Fibroblast of peridontal ligament (primary cell): ENCODE data around the gene DNM2.
A peak's percentile ranks its signal among the peaks of the same experiment; 100 is the strongest.

Source experiments
- DNase-seq: peaks from one replicate; pipeline ENCODE4 v3.0.0-alpha.2; 2010; ENCODE audit errors: extremely low read depth

The DNM2 gene

DNA sequence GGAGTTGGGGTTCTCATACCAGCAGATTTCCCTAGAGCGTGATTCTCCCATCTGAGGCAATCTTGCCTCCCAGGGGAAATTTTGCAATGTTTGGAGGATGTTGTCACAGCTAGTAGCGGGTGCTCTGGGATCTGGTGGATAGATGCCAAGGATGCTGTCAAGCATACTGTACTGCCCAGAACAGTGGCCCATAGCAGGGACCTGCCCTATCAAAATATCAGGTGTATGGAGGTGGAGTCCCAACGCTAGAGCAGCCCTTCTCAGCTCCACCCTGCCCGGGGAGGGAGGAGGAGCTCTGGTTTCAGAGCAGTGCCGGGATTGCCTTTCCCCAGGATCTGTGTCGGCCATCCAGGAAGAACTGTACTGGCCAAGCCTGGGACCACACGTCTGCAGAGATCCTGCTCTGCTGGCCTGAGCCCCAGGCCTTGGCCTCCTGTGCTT is 27.5 kb upstream of the DNM2 start:
- peak; percentile 44 for DNase-seq

DNA sequence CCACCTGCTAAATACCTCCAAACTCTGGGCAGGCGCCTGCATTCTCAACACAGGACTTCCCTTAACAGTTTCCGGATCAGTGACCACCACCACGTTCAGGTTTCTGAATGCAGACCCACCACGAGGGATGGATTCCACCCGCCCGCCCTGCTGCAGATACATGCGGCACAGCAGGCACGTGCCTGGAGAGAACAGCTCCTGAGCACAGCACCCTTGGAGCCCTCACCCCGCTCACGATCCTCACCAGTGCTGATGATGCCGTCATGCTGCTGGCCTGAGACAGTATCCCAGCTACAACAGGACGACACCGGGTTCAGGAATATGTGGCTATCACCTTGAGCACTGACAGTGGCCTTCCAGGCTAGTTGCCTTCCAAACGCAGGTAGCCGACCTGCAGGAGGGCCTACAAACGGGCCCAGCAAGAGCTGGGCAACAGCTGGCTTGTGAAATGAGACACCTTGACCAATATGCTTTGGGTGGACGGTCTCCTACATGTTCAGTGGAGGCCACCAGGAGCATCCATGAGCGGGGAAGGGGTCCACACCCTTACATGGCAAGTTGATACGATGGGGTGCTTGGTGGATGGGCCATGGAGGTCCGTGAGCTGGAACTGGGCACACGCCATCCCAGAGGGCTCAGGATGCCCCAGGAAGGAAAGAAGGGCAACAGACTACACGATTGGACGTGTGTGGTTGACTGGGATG is 26.5 kb upstream of the DNM2 start:
- DNase-seq = no peak

DNA sequence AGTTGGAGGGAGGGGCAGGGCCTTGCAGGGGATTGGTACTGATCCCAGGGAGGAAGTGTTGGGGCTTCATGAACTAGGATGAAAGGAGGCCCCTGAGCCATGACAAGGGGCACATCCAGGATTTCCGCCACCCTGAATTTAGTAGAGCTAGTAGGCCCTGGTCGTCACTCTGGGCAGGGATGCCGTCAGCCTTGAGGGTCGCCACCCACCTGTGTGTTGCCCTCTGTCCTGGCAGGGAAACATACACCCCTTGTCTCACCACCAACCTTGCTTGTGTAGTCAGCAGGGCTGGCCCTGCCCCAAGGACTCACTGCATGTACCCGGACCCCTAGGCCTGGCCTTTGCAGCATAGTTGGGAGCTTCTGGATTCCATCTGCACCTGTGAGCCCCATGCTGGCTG is 26.0 kb upstream of the DNM2 start:
- no peak for DNase-seq

DNA sequence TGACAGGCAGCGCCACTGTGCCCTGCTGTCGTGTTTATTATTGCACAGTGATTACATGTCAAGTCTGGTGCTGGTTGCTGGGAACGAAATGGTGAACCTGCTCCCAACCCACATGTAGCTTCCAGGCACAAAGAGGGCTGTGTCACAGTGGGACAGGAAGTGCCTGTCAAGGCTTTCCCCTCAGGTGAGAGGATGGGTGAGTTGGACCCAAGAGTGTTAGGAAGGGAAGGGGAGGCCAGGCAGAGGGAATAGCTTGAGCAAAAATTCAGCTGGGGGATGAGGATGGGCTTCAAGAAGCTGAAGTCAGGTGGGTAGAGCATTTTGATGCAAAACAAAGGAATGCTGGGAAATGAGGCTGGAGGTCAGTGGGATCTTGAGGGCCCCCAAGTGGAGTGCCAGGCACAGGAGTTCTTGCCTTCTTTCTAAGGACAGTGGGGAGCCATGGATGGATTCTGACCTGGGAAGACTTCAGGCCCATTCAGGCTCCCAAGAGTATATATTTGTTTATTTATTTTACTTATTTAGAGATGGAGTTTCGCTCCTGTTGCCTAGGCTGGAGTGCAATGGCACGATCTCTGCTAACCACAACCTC is 25.1 kb upstream of the DNM2 start:
- DNase-seq = no peak

DNA sequence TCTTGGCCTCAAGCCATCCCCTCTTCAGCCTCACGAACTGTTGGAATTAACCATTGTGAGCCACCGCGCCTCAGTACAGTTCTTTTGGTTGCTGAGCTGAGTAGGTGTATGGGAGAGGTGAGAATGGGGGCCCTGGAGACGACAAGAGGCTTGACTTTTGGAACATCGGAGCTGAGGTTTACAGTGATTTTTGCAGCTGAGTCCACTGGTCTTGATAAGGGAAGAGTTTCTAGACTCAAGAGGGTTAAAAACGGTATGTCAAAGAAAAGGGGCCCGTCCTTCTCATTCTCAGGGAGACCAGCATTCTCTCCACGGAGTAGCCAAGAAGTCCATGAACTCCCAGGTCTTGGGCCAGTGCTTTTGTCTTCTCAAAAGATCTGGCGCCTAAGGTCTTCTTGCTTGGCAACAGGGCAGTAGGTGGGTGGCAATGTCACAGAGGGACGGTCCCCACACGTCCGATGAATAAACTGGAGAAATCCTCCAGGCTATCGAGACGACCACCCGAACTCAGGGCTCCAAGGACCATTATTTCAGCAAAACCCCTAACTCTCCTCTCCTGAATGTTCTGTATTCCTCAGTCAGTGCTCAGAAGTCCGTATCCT is 23.1 kb upstream of the DNM2 start:
- no peak for DNase-seq

DNA sequence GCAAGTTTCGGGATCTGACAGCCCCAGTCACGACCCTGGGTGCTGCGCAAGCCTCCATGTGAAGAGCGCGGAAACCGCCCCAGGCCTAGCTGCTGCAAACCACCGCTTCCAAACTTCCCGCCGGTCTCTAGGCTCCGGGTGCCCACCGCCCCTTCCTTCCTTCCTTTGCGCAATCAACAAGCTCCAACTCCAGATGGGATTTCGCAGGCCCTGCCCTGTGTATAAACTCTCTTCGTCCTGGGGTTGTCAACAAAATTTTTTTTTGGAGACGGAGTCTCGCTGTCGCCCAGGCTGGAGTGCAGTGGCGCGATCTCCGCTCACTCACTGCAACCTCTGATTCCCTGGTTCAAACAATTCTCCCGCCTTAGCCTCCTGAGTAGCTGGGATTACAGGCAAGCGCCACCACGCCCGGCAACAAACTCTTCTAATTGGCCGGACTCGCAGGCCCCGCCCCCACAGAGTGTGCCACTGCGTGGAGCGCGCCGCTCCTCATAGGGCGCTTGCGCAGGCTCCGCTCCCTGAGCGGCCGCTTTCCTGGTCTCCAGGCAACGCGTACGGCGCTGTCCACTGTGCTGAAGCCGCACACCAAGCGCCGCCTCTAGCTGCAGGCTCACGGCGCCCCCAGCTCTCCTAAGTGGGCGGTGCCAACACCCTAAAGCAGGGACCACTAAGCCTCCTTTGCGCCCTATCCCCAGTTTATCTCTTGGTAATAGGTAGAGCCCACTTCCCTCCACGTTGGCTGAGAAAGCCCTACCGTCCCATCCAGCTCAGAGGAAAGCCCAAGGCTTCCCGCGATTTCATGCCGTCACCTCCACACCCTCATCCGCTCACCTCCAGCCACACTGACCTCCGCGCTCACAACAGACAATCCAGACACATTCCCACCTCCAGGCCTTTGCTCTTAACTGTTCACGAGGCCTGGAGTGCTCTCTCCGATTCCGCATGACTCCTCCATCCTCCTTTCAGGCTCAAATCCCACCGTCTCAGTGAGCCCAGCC is 22.2 kb upstream of the DNM2 start:
- DNase-seq = peak; percentile 90

DNA sequence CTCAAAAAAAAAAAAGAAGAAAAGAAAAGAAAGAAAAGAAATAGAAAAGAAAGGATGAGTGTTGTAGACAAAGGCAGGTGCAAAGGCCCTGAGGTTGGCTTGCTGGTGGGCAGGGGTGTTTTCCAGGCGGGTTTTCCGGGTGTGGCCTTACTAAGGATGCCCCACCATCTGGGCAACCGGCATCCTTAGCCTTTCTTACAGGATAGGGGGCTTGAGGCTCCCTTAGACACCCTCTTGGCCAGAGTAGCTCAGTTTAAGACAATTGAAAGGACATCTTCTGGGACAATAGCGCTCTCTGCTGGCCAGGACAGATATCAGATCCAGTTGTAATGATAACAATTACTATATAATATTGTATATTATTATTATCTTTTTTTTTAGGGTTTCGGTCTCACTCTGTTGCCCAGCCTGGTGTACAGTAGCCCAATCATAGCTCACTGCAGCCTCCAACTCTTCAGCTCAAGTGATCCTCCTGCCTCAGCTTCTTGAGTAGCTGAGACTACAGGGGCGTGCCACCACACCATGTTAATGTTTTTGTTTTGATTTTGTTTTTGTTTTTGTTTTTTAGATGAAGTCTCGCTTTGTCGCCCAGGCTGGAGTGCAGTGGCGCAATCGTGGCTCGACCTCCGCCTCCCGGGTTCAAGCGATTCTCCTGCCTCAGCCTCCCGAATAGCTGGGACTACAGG is 18.1 kb upstream of the DNM2 start:
- DNase-seq = peak; percentile 66

DNA sequence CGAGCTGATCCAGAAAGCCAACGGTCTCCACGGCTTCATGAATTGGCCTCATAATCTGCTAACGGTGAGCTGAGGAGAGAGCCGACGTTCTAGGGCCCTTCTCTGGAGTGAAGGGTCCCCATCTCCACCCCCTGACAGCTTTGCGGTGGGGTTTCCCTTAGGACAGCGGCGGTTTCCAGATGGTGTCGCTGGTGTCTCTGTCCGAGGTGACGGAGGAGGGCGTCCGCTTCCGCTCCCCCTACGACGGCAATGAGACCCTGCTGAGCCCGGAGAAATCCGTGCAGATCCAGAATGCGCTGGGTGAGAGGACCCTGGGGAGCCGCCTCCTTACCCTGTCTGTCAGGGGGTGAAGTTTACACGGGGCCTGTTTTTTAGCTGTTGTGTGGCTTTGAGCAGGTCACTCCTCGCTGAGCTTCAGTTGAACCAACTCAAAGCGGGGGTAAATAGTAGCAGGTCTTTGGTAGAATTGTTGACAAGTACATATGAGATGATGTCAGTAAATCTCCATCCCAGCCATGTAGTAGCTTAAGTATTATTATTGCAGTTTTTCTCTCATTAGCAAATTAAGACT is 15.8 kb upstream of the DNM2 start:
- DNase-seq = no peak

DNA sequence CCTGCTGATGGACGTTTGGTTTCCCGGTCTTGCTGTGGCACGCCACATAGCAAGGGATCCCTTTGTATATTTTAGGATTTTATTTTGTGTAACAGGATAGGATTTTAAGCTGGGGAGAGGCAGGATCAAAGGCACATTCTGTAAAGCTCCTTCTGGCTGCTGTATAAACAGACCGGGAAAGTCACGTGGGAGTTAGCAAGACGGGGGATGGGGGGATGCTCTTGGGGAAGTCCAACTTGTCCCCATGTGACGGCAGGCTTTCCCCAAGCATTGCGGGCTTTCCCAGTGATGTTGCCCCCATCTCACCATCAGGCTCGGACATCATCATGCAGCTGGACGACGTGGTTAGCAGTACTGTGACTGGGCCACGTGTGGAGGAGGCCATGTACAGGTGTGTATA is 10.9 kb upstream of the DNM2 start:
- DNase-seq = no peak

DNA sequence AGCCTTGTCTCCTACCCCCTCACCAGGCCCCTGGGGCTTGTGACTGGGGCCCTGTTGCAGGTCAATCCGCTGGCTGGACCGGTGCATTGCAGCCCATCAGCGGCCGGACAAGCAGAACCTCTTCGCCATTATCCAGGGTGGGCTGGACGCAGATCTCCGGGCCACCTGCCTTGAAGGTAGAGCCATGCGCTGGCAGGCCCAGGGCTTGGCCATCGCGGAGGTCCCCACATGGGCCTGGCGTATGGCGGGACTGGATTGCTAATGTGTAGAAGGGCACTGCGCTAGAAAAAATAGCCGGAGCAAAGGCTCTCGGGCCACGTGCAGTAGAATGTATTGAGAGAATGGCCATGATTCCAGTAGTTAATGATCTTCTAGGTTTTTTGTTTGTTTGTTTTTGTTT is 10.4 kb upstream of the DNM2 start:
- no peak for DNase-seq

DNA sequence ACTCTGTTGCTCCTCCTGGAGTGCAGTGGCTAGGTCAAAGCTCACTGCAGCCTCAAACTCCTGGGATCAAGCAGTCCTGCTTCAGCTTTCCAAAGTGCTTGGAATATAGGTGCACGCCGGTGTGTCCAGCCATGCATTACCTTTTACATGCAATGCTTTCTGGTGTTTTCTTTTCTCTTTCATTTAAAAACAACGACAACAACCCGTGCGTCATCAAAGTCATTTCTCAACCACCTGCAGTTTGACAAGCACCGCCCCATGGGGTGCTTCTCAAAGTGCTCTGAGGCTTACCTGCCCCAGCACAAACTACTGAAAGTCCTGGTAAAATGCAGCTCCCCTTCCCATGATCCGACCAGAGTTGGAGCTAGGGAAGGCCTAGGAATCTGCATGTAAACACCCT is 9.6 kb upstream of the DNM2 start:
- DNase-seq = no peak

DNA sequence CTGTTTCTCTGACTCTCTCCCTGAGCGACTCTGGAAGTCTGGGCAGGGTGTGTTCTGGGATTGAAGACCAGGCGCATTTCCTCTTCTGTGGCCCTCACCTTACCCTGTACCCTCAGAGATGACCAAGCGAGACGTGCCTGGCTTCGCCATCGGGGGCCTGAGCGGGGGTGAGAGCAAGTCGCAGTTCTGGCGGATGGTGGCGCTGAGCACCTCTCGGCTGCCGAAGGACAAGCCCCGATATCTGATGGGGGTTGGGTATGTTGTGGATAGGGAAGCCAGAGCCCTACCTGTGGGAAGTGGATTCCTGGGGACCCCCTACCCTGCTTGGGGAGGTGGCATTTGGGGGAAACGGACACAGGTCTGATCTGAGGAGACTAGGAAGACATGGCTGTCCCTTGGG is 5.8 kb upstream of the DNM2 start:
- DNase-seq = no peak

DNA sequence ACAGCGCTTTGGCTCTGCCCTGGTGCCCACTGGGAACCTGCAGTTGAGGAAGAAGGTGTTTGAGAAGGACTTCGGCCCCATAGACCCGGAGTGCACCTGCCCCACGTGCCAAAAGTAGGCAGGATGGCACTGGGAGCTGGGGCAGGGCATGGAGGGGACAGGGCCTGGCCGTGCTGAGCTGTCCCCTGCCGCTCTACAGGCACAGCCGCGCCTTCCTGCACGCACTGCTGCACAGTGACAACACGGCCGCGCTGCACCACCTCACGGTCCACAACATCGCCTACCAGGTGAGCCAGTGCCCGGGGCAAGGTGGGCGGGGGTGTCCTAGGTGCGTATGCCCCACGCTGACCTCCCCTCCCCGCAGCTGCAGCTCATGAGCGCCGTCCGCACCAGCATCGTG is 5.1 kb upstream of the DNM2 start:
- no peak for DNase-seq

DNA sequence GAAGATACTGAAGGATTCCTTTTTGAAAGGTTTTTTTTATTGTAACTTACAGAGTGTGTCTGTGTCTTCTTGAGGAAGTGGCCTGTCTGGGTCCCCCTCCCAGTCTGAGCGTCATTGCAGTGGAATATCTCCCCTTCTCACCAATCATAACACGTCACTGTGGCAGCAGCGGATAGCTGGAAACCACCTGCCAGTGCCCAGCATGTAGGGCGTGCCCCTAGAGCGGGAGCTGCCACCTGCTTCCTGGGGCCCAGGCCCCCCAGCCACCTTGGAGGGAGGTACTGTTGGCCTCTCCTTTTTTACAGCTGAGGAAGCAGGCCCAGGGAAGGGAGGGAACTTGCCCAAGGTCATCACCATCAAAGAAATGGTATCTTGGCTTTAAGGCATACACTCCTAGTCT is 4.6 kb upstream of the DNM2 start:
- no peak for DNase-seq

DNA sequence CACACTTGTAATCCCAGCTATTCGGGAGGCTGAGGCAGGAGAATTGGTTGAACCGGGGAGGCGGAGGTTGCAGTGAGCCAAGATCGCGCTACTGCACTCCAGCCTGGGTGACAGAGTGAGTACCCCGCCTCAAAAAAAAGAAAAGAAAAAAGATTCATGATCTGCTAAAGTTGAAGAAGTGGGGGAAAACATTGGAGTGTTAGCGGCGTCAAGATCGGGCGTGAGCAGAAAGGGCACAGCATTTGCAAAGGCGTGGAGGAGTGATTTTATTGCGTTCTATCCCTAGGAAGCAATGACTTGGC is 874 bp upstream of the DNM2 start:
- no peak for DNase-seq

DNA sequence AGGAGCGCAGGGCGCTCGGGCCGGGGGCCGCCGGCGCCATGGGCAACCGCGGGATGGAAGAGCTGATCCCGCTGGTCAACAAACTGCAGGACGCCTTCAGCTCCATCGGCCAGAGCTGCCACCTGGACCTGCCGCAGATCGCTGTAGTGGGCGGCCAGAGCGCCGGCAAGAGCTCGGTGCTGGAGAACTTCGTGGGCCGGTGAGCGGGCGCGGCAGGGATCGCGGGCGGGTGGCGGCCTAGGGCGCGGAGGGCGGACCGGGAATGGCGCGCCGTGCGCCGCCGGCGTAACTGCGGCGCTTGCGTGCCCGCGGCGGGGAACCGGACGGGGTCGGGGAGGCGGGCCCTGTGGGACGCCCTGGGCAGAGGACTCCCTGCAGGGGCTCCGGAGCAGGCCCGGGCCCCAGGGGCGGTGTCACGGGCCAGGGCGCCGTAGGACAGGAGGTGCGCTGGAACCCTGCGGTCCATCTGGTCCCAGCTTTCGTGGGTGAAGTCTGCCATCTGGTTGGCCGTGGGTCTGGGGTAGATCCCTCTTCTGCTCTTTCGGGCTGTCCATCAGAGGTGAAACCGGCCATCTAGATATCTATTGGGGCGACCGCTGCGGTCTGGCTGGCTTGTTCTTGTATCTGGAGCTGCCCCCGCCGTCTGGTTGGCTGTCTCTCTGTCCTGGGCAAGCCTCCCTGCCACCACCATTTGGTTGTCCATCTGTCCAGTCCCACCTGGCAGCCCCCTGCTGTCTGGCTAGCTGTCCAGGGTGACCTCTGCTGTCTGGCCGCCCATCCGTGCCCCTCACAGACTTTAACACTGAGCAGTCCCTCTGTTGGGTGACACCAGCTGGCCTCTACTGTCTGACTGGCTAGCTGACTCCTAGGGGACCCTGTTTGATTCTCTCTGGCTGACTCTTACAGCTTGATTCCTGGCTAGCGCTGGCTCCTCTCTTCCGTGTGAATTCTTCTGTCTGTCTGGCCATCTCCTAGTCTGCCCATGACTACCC is 622 bp downstream of the DNM2 start:
- no peak for DNase-seq

DNA sequence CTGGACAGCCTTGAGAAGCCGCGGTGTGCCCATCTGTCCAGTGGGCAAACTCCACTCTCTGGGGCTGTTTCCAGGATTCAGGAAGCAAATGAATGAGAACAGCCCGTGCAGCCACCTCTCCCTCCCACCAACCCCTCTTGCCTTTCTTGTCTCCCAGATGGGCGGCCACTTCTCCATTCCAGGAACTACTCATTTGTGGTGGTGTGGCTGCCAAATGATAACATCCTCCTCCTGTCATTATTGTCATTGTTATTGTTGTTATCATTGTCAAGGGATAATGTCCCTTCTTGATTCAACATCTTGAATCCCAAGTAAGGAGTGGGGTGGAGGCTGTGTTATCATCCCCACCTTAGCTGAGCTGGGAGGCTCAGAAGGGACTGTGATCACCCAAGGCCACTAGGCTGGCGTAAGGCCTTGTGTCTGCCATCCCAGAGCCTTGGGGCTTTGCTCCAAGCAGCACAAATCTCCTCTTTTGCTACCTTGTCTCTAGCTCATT is 1.6 kb downstream of the DNM2 start:
- no peak for DNase-seq

DNA sequence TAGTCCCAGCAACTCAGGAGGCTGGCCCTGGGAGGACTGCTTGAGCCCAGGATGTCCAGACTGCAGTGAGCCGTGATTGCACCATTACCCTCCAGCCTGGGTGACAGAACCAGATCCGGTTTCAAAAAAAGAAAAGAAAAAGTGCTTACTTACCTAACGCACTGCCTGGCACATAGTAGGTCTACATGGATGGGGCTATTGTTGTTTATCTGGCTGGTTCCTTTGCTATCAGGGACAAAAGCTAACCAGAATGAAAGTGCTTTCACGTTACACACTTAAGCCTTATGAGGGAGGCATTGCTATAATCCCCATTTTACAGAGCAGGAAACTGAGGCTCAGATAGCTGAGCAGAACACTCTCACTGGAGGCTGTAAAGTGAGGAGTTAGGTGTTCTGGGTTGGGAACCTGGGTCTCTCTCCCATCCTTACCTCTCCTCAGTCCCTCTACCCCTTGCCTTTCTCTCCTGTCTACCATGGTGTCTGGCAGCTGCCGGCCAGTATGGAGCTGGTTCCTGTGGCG is 2.8 kb downstream of the DNM2 start:
- no peak for DNase-seq

DNA sequence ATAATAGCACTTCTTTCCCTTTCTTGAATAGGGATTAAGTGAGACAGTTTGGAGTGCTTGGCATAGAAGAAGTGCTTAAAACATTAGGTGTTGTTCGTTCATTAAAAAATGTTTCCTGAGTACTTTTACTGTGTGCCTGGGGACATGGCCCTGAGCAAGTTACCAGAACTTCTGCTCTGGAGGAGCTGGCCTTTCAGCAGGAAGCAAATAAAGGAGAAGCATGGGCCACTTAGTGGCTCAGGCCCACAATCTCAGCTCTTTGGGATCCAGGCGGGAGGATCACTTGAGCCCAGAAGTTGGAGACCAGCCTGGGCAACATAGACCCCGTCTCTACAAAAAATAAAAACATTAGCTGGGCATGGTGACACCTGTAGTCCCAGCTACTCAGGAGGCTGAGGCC is 5.7 kb downstream of the DNM2 start:
- DNase-seq = no peak

DNA sequence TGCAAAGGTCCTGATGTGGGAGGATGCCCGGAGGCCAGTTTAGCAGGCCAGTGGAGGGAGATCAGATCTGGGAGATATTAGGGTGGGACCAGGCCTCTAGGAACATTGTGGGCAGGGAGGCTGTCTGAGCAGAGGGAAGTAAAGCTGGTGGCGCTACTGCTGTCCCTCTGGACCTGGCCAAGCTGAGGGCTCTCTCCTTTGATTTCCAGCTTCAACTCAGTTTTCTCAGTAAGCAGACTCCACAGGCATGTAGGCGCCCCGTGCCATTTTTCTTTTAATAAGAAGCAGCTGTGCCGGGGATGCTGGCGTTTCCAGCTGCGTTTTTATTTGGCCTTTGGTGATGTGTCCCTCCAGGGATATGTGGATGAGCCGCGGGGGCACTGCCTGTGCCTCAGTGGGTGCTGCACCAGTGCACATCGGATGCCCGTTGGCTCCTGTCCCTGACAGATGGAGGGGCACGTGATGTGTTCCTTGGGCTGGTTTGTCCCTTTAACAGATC is 6.7 kb downstream of the DNM2 start:
- peak; percentile 70 for DNase-seq
